ENCODE measurements around the gene SARM1. TPM values are rescaled to one million over a fixed set of nuclear protein-coding genes. Genes with fewer than 3 reads are reported as not detected.

SARM1 gene
- total RNA-seq, 2 donors from 2014 or later = 1.3 to 2.0 TPM

DNA sequence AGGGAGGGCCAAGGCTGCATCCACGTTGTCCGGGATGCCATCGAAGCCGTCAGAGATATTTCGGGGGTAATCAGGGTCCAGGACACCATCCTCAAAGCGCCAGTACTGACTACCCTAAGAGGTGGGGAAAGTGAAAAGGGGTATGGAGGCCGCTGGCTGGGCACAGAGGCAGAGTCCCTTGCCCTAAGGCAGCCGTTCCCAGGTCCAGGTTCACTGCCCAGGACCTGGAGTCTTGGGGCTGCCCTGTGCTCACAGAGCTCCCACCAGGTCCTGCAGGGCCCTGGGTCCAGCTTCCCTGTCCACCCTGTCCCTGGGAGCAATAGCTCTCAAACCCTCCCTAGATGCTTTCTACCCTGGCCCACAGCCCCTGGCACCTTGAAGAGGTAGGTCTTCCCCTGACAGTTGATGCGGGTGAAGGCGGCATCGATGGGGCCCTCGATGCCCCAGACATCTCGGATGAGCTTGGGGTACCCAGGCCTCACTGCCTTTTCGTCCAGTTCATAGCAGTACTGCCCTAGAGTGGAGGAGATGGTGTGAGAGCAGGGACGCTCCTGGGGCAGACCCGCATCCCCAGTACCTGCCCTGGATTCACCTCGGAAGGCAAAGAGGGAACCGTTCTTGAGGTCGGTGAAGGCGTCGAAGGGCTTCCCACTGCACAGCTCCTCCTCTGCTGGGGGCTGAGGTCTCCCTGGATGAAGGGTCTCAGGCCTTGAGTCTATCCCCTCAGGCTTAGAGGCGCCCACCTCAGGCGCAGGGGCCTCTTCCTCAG is 2.4 kb upstream of the SARM1 start:
- Mint-ChIP-seq H3K27ac (no peak overlapping the region), H3K36me3 (ENCODE audit: low read depth) (peaks cover 4% of the 10 kb centered on the region), H3K9me3 (no peaks in the 10 kb centered on the region), H3K4me3 (no peak overlapping the region), H3K4me1 (peaks cover 17% of the 10 kb centered on the region), H3K27me3 (ENCODE audit: insufficient read depth) (peaks cover 33% of the 10 kb centered on the region)
- H3K27me3 ChIP-seq (ENCODE audit: control insufficient read depth, insufficient read depth, low read length, poor library complexity, severe bottlenecking) = peaks cover 55% of the 10 kb centered on the region
- DNase-seq = no peak
- TF ChIP-seq, protein P1, sequence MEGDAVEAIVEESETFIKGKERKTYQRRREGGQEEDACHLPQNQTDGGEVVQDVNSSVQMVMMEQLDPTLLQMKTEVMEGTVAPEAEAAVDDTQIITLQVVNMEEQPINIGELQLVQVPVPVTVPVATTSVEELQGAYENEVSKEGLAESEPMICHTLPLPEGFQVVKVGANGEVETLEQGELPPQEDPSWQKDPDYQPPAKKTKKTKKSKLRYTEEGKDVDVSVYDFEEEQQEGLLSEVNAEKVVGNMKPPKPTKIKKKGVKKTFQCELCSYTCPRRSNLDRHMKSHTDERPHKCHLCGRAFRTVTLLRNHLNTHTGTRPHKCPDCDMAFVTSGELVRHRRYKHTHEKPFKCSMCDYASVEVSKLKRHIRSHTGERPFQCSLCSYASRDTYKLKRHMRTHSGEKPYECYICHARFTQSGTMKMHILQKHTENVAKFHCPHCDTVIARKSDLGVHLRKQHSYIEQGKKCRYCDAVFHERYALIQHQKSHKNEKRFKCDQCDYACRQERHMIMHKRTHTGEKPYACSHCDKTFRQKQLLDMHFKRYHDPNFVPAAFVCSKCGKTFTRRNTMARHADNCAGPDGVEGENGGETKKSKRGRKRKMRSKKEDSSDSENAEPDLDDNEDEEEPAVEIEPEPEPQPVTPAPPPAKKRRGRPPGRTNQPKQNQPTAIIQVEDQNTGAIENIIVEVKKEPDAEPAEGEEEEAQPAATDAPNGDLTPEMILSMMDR (conservative IDR thresholded peaks at IDR 0.05) = no peak
- peaks cover 12% of the 10 kb centered on the region for H3K4me1 ChIP-seq (ENCODE audit: control insufficient read depth, insufficient read depth, low read length)
- no peak overlapping the region for H3K4me3 ChIP-seq (ENCODE audit: low read length)
- H3K9ac ChIP-seq (ENCODE audit: extremely low read depth, low read length, poor library complexity, severe bottlenecking) = no peak overlapping the region
- H3K27ac ChIP-seq (ENCODE audit: low read depth, low read length) = no peak overlapping the region
- no peaks in the 10 kb centered on the region for H3K36me3 ChIP-seq (ENCODE audit: control insufficient read depth, insufficient read depth, low read length)
- WGBS, 2 experiments (ENCODE audit: insufficient coverage in 1 of 2, insufficient read length in 1 of 2) = 93 to 94% methylated on average over 16 to 23 of the region's 23 CpGs
- H3K9me3 ChIP-seq (ENCODE audit: control insufficient read depth, low read length) = no peaks in the 10 kb centered on the region

DNA sequence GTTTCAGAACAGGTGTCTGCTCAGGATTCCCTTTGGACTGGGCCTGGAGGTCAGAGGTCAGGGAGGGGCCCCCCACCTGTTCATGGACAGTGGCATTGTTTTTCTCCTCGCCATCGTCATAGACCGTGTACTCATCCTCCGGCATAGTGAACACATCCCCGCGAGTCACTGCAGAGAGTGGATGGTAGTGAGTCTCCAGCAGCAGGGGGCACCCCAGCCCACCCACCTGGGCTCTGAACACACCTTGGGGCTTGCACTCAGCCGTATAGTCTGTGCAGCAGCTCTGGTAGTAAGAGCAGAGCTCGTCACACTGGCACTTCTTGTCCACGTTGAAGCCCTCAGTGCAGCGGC is 1.8 kb upstream of the SARM1 start:
- Histone ChIP-seq H3K4me1 (ENCODE audit: control insufficient read depth, insufficient read depth, low read length) (peaks cover 12% of the 10 kb centered on the region), H3K27me3 (ENCODE audit: control insufficient read depth, insufficient read depth, low read length, poor library complexity, severe bottlenecking) (peaks cover 55% of the 10 kb centered on the region), H3K36me3 (ENCODE audit: control insufficient read depth, insufficient read depth, low read length) (no peaks in the 10 kb centered on the region), H3K27ac (ENCODE audit: low read depth, low read length) (no peak overlapping the region), H3K4me3 (ENCODE audit: low read length) (peak overlapping the region; percentile 9), H3K9ac (ENCODE audit: extremely low read depth, low read length, poor library complexity, severe bottlenecking) (no peak overlapping the region), H3K9me3 (ENCODE audit: control insufficient read depth, low read length) (no peaks in the 10 kb centered on the region)
- Mint-ChIP-seq H3K9me3 (no peaks in the 10 kb centered on the region), H3K27me3 (ENCODE audit: insufficient read depth) (peaks cover 39% of the 10 kb centered on the region), H3K36me3 (ENCODE audit: low read depth) (peaks cover 4% of the 10 kb centered on the region), H3K4me1 (peaks cover 17% of the 10 kb centered on the region), H3K4me3 (peak overlapping the region; percentile 51), H3K27ac (peak overlapping the region; percentile 98)
- no peak for DNase-seq
- 78 to 88% methylated on average over 7 to 10 of the region's 10 CpGs for WGBS, 2 experiments (ENCODE audit: insufficient coverage in 1 of 2, insufficient read length in 1 of 2)
- TF ChIP-seq, protein P1 (conservative IDR thresholded peaks at IDR 0.05) = no peak

DNA sequence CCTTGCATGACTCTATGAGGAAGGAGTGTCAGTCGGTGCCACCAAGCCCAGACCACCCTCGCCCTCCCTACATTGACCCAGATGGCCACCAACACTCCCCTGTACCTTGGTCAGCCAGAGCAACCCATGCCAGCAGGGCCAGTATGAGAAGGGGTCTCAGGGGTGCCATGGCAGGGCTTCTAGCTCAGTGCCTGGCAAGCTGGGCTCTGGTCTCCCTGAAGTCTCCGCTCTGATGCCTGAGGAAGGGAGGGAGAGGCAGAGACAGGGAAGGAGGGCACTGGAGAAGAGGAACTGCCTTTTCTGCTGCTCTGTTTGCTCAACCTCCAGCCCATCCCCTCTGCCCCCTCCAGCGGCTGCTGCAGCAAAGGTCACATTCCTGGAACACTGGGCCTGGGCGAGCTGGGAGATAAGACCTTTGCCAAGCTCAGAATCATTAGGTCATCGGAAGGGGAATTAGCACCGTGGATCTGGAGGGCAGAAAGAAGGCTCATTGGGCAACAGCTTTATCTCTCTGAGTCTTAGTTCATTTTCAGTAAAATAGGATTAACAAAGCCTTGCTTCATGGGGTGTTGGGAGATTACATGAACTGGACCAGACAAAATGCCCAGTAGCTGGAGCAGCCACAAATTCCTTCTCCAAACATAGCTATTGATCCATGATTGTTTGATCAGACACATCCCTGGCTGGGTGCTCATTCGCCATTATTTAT is 1.3 kb upstream of the SARM1 start, which contains the start of gene VTN:
TSS of gene VTN (minus strand) at position 273 of the 709 bp plus-strand sequence. CDS start at position 169, 104 bp downstream.
- peak within 1 kb of the TSS; percentile 51 for H3K4me3 Mint-ChIP-seq
- H3K27ac Mint-ChIP-seq = peak within 1 kb of the TSS; percentile 98
- no peaks in the 10 kb centered on the region for H3K9me3 Mint-ChIP-seq
- H3K4me1 ChIP-seq (ENCODE audit: control insufficient read depth, insufficient read depth, low read length) = peaks cover 12% of the 10 kb centered on the region
- peaks cover 17% of the 10 kb centered on the region for H3K4me1 Mint-ChIP-seq
- DNase-seq = peak; percentile 96
- H3K27me3 ChIP-seq (ENCODE audit: control insufficient read depth, insufficient read depth, low read length, poor library complexity, severe bottlenecking) = peaks cover 55% of the 10 kb centered on the region
- H3K9me3 ChIP-seq (ENCODE audit: control insufficient read depth, low read length) = no peaks in the 10 kb centered on the region
- WGBS, 2 experiments (ENCODE audit: insufficient coverage in 1 of 2, insufficient read length in 1 of 2) = 15 to 39% methylated on average over 3 to 8 of the region's 8 CpGs
- no peaks in the 10 kb centered on the region for H3K36me3 ChIP-seq (ENCODE audit: control insufficient read depth, insufficient read depth, low read length)
- peaks cover 4% of the 10 kb centered on the region for H3K36me3 Mint-ChIP-seq (ENCODE audit: low read depth)
- TF ChIP-seq, protein P1 (conservative IDR thresholded peaks at IDR 0.05) = peak; percentile 53
- H3K4me3 ChIP-seq (ENCODE audit: low read length) = peak within 1 kb of the TSS; percentile 65
- H3K27me3 Mint-ChIP-seq (ENCODE audit: insufficient read depth) = peaks cover 44% of the 10 kb centered on the region
- no peak within 1 kb of the TSS for H3K9ac ChIP-seq (ENCODE audit: extremely low read depth, low read length, poor library complexity, severe bottlenecking)
- H3K27ac ChIP-seq (ENCODE audit: low read depth, low read length) = no peak within 1 kb of the TSS
